CD4-positive, alpha-beta T cell treated with Interleukin-17A for 1 hour (primary cell): ENCODE results near the gene PANK2.

Source experiments
- DNase-seq: peaks from one replicate; pipeline ENCODE4 v3.0.0-alpha.2; 2020

Gene PANK2

GRCh38 chr20:3902446-3902845 lies 13.3 kb downstream of the PANK2 start:
- DNase-seq = no peak

GRCh38 chr20:3904224-3904623 lies 15.0 kb downstream of the PANK2 start:
- DNase-seq = no peak

- DNase-seq = no peak
Measured at GRCh38 chr20:3904857-3905256, 15.7 kb downstream of the PANK2 start.

- peak; percentile 76 for DNase-seq
Measured at GRCh38 chr20:3906744-3907721, 17.8 kb downstream of the PANK2 start.

GRCh38 chr20:3908667-3909066 lies 19.5 kb downstream of the PANK2 start:
- DNase-seq = no peak

- no peak for DNase-seq
Measured at GRCh38 chr20:3909952-3910366, 20.8 kb downstream of the PANK2 start.

GRCh38 chr20:3910853-3911252 lies 21.7 kb downstream of the PANK2 start:
- no peak for DNase-seq

- DNase-seq = no peak
Measured at GRCh38 chr20:3911956-3912355, 22.8 kb downstream of the PANK2 start.

GRCh38 chr20:3914446-3914845 lies 25.3 kb downstream of the PANK2 start:
- DNase-seq = no peak

- DNase-seq = no peak
Measured at GRCh38 chr20:3915691-3916090, 26.5 kb downstream of the PANK2 start.

- no peak for DNase-seq
Measured at GRCh38 chr20:3916364-3916763, 27.2 kb downstream of the PANK2 start.

- no peak for DNase-seq
Measured at GRCh38 chr20:3919352-3919751, 30.2 kb downstream of the PANK2 start.

GRCh38 chr20:3922223-3922982 lies 33.2 kb downstream of the PANK2 start:
- DNase-seq = no peak

GRCh38 chr20:3922983-3923339 lies 33.8 kb downstream of the PANK2 start:
- no peak for DNase-seq

- DNase-seq = no peak
Measured at GRCh38 chr20:3923818-3924217, 34.6 kb downstream of the PANK2 start.

- DNase-seq = no peak
Measured at GRCh38 chr20:3924304-3925112, 35.3 kb downstream of the PANK2 start.

GRCh38 chr20:3925113-3925695 lies 36.0 kb downstream of the PANK2 start:
- DNase-seq = no peak

- no peak for DNase-seq
Measured at GRCh38 chr20:3925899-3926638, 36.9 kb downstream of the PANK2 start.

- DNase-seq = no peak
Measured at GRCh38 chr20:3927486-3928291, 38.5 kb downstream of the PANK2 start.

- DNase-seq = no peak
Measured at GRCh38 chr20:3929713-3930060, 40.5 kb downstream of the PANK2 start.
